Measurements from ENCODE around the gene AHI1. TPM values are rescaled to one million over a fixed set of nuclear protein-coding genes. Genes with fewer than 3 reads are reported as not detected.
"Not testable (repeated sequence)": the region's sequence is repeated elsewhere in the genome, so short reads cannot be mapped to it uniquely, and the experiment has no call there.

Gene AHI1
- total and polyA plus RNA-seq, 8 donors: 10.6 to 24.8 (median 16.5) TPM

DNA sequence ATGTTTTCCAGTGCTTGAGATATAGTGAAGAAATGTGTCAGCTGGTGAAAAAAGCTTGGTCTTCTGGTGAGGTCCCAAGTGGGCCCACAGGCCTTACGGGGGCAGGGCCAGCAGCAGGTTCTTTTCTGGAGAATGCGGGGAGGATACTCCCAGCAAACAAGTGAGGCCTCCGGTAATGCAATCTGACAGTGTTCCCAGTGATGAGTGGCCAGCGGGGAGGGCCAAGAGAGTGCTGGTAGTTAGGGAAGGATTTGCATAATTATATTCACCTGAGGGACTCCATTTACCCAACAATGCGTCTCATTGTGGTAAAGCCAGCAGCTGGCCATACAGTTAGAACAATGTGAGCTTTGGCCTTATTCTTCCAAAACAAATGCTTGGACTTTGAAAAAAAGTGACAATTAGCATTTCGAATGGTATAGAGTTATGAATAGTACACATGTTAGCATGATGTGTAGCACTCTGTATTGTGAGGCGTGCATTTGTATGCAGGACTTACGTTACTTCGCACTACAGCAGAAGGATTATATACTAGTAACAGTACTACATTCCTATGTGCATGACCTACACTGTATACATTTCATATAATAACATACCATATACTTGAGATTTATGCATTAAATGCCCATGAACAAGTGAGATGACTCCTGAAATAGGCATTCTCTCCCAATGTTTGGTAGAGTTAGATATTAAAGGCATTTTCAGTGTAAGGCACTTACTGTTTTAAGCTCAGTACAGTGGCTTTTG, 246.6 kb downstream of the AHI1 start:
- no peaks in the 10 kb centered on the region for H3K4me1 ChIP-seq
- H3K27ac ChIP-seq: no peak overlapping the region
- 88 to 92% methylated on average over 9 of the region's 9 CpGs for WGBS, 2 donors
- no peaks in the 10 kb centered on the region for H3K9me3 ChIP-seq
- ATAC-seq (peak in 1 of 4 donors; percentile 18), DNase-seq (no peak), FAIRE-seq (no peak)
- intact Hi-C loops (cut with DNase I): no loop called here
- H3K4me3 ChIP-seq: no peak overlapping the region
- TF ChIP-seq CTCF (IDR thresholded peaks at IDR 0.05): no peak
- no peaks in the 10 kb centered on the region for H3K27me3 ChIP-seq
- H3K36me3 ChIP-seq: no peaks in the 10 kb centered on the region

DNA sequence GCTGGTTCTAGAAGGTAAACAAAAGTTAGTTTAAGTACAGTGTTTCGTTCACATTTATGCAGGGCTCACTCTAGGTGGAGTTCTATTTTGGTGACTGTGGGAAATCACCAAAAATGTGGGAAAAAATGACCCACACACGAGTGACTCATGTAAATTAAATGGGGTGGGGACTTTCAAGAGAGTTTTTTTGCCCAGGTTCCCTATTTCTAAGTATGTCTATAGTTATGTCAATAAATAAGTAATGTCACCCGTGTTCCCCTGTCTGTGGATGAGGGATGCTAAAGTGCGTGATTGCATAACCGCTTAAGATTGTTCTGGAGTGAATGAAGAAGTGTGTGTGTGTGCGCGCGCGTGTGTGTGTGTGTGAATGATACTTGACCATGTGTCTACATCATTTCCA, 247.3 kb downstream of the AHI1 start:
- Histone ChIP-seq H3K36me3 (no peaks in the 10 kb centered on the region), H3K27ac (no peak overlapping the region), H3K4me3 (no peak overlapping the region), H3K27me3 (no peaks in the 10 kb centered on the region), H3K9me3 (no peaks in the 10 kb centered on the region), H3K4me1 (no peaks in the 10 kb centered on the region)
- no peak for TF ChIP-seq CTCF (IDR thresholded peaks at IDR 0.05)
- ATAC-seq (no peak), FAIRE-seq (no peak), DNase-seq (no peak)
- 93 to 97% methylated on average over 9 of the region's 9 CpGs for WGBS, 2 donors
- intact Hi-C loops (cut with DNase I): no loop called here

DNA sequence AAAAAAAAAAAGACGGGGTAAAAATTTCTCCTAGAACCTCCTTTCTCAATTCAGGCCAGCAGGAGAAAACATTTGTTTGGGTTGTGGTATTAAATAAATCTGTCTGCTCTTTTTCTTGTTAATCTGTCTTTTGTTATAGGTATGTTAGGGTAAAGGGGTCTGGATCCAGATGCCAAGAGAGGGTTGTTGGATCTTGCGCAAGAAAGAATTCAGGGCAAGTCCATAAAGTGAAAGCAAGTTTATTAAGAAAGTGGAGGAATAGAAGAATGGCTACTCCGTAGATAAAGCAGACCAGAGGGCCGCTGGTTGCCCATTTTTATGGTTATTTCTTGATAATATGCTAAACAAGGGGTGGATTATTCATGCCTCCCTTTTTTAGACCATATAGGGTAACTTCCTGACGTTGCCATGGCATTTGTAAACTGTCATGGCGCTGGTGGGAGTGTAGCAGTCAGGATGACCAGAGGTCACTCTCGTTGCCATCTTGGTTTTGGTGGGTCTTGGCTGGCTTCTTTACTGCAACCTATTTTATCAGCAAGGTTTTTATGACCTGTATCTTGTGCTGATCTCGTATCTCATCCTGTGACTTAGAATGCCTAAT, 251.0 kb downstream of the AHI1 start:
- H3K4me3 ChIP-seq; H3K27me3 ChIP-seq; FAIRE-seq; H3K4me1 ChIP-seq; H3K36me3 ChIP-seq; intact Hi-C loops (cut with DNase I); DNase-seq; ATAC-seq; H3K27ac ChIP-seq; H3K9me3 ChIP-seq: not testable (repeated sequence)
- whole genome bisulfite sequencing, 2 donors: 84 to 93% methylated on average over 8 of the region's 8 CpGs

DNA sequence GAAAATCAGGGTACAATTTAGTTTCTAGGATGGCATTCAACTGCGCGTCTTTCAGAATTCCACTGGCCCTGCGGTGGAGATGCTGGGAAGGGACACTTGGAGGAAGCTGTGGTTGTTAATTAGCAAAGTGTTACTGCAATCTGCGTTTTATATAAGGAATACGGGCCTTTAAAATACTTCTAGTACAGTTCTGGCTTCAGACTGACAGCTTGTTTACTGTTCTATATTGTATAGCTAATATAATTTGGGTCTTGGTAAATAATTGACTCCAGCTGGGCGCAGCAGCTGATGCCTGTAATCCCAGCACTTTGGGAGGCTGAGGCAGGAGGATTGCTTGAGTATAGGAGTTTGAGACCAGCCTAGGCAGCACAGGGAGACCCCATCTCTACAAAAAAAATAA, 252.7 kb downstream of the AHI1 start:
- Histone ChIP-seq H3K27me3 (no peaks in the 10 kb centered on the region), H3K9me3 (no peaks in the 10 kb centered on the region), H3K4me3 (no peak overlapping the region), H3K36me3 (no peaks in the 10 kb centered on the region), H3K27ac (no peak overlapping the region), H3K4me1 (no peaks in the 10 kb centered on the region)
- no peak for ATAC-seq
- no peak for TF ChIP-seq CTCF (IDR thresholded peaks at IDR 0.05)
- WGBS, 2 donors: 91 to 95% methylated on average over 6 of the region's 6 CpGs
- no peak for FAIRE-seq
- DNase-seq: no peak
- intact Hi-C loops (cut with DNase I): no loop called here

DNA sequence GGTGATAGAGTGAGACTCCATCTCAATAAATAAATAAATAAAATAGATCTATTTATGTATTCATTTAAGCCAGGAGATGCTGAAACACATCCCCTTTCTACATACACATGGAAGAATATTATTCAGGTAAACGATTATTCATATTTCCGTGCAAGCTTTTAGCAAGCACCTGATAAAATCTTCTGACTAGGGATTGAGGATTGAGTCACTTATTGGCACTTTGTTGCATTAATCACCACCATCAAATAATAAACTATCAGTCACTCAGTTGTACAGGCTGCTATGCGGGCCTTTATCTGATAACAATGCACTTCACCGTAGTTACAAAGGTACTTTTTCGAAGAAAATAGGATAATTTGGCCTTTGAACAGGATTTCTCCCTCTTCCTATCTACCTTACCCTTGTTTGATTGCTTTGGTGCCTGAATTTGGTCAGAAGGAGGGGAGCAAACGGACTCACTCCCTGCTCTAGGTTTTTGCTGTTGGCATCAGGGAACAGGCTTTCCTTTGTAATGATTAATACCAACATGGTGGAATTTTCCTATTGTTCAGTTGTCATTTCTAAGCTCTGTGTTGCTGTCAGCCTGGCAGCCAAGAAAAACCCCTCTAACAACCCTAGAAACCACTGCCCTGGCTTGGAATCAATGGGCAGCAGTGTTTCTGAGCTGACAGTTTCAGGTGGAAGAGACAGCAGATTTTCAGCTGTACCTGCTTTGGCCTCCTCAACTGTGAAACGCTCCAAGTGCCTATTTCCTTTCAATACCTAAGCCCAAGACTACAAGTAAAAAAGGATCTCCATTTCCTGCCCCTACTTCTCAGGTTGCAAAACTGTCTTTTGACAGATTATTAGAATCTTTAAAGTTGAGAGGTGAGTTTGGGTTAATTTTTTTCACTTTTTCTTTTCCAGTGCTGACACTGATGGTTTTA, 253.4 kb downstream of the AHI1 start:
- WGBS, 2 donors: 80 to 83% methylated on average over 7 of the region's 7 CpGs
- H3K4me3 ChIP-seq: no peak overlapping the region
- H3K27ac ChIP-seq: no peak overlapping the region
- ATAC-seq (no peak), DNase-seq (no peak), FAIRE-seq (no peak)
- H3K36me3 ChIP-seq: no peaks in the 10 kb centered on the region
- no peaks in the 10 kb centered on the region for H3K4me1 ChIP-seq
- intact Hi-C loops (cut with DNase I): no loop called here
- TF ChIP-seq CTCF (IDR thresholded peaks at IDR 0.05): no peak
- no peaks in the 10 kb centered on the region for H3K9me3 ChIP-seq
- H3K27me3 ChIP-seq: no peaks in the 10 kb centered on the region
